ENCODE results near the gene SLC25A6.

SLC25A6 gene

DNA sequence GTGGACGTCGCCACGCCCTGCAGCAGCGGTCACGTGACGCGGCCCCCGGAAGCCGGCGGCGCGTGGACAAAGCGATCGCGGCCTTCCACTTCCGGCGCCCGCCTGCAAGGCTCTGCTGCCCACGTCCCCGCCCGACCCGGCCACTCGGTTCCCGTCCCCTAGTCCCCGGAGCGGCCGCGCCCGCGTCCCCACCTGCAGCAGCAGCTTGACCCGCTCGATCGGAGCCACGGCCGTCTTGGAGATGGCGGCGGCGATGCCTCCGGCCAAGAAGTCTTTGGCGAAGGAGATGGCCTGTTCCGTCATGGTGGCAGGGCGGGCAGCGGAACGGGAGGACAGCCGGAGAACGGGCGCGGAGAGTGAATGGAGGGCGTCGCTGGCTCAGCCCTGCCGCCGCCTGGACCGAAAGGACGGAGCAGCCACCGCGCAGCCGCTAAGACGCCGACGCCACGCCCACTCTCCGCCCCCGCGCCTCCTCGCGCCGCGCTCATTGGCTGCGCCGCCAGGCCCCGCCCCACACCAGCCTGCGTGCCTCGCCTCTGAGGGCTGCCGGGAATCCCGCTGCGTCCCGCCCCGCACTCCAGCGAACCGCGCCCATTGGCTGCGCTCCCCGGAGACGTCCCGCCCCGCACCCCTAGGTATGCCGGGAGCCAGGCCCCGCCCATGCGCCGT is at the start of gene SLC25A6:
SLC25A6 (minus strand) TSS at position 407 of the 669 bp plus-strand sequence; CDS start at position 303, 104 bp downstream.
- peak; percentile 100 for DNase-seq

DNA sequence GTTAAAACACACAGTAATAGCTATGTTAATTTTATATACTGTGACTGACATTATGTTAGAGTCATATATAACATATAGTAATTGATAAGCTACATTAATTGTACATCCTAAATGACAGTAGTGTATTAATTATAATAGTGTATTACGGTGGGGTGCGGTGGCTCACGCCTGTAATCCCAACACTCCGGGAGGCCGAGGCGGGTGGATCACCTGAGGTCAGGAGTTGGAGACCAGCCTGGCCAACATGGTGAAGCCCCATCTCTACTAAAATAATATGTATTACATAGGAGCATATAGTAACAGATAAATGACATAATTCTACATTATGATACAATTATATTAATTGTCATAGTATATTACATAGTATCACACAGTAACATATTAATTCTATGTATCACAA is 48.6 kb upstream of the SLC25A6 start:
- DNase-seq: peak; percentile 54

- DNase-seq: peak; percentile 59
Measured at GRCh38 chrX:1435241-1435895, 43.5 kb upstream of the SLC25A6 start.

- DNase-seq: peak; percentile 59
Measured at GRCh38 chrX:1434871-1435240, 42.9 kb upstream of the SLC25A6 start.

GRCh38 chrX:1433646-1434357 is 41.9 kb upstream of the SLC25A6 start:
- DNase-seq: no peak

DNA sequence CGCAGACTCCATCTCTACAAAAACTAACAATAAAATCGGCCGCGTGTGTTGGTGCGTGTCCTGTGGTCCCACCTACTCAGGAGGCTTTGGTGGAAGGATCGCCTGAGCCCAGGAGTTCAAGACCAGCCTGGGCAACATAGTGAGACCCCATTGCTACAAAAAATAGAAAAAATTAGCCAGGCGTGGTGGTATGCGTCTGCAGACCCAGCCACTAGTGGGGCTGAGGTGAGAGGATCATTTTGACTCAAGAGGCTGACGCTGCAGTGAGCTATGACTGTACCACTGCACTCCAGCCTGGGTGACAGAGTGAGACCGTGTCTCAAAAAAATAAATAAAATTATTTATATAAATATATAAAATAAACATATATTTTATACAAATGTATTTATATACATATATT is 38.5 kb upstream of the SLC25A6 start:
- DNase-seq: peak; percentile 41

DNA sequence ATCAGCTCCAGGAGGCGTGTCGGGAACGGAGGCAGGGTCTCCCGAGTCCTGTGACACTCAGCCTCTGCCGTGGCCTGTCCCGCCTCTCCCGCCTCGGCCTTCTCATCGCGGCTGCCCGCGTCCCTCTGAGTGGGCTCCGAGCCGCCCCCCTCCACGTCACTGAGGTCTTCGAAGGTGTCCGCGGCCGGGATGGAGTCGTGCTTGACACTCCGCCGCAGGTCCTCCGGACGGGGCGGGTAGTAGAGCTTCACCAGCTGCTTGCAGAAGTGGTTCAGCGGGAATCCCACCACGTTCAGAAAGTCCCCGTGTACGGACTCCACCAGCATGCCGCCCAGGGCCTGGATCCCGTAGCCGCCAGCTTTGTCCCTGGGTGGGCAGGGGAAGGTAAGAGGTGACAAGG is 35.8 kb upstream of the SLC25A6 start:
- peak; percentile 54 for DNase-seq

DNA sequence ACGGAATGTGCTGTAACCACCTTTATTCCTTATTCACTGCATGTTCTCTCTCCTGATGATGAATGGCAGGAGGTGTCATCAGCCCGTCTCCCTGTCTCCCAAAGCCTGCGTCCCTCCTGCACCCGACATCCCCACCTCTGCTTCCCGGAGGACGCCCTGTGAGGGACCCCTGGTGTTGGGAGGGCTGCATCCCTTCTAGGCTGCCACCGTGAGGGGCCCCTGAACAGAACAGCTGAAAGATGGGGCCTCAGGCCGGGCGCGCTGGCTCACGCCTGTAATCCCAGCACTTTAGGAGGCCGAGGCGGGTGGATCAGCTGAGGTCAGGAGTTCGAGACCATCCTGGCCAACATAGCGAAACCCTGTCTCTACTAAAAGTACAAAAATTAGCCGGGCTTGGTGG is 34.4 kb upstream of the SLC25A6 start:
- DNase-seq: peak; percentile 49

- DNase-seq: peak; percentile 52
Measured at GRCh38 chrX:1425381-1425780, 33.5 kb upstream of the SLC25A6 start.

DNA sequence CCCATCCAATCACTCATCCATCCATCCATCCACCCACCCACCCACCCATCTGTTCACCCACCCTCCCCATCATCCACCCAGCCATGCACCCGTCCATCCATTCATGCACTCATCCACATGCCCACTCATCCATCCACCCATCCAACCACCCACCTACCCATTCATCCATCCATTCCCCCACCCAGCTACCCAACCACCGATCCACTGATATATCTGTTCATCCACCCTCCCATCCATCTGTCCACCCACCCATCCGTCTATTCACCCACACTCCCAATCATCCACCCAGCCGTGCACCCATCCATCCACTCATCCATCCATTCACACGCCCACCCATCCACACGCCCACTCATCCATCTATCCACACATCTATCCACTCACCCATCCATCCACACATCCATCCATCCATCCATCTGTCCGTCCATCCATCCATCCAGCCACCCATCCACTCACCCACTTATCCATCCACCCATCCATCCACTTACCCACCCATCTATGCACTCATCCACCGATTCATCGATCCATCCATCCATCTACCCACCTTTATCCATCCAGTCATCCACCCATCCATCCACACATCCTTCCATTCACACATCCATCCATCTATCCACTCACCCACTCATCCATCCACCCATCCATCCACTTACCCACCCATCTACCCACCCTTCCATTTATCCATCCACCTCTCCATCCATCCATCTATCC is 32.4 kb upstream of the SLC25A6 start:
- DNase-seq: peak; percentile 21

DNA sequence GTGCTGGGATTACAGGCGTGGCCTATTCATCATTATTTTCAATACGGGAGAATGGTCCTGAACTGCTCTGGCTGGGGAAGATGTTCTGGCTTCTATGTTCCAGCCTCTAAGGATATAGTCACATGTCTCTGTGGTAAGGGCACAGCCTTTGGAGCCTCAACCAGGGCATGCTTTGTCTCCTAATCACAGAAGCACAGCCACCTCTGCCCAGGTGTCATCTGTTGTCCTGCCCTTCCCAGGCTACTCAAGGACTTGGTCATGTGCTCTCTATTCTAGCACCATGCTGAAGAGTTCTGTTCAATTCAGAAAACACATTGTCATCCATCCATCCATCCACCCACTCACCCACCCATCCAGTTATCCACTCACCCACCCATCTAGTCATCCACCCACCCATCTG is 31.3 kb upstream of the SLC25A6 start:
- DNase-seq: peak; percentile 10

- peak; percentile 25 for DNase-seq
Measured at GRCh38 chrX:1422135-1422465, 30.2 kb upstream of the SLC25A6 start.

- peak; percentile 48 for DNase-seq
Measured at GRCh38 chrX:1421433-1422134, 29.7 kb upstream of the SLC25A6 start.

DNA sequence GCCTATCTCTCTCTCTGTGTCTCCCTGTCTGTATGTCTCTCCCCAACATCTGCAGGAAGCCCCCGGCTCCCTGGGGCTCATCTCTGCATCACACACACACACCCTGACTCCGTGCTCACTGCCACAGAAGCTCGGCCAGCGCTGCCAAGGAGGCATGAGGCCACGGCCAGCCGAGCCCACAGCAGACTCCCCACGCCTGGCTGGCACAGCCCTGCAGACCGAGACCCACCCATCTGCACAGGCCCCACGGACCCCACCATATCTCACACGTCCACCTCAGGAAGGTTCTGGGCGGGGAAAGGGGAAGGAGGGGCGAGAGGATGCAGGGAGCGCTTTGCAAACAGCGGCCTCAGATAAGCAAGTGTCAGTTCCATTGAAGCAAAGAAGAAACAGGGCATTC is 28.5 kb upstream of the SLC25A6 start:
- DNase-seq: peak; percentile 54

GRCh38 chrX:1419545-1420355 is 27.8 kb upstream of the SLC25A6 start:
- peak; percentile 58 for DNase-seq

- DNase-seq: peak; percentile 61
Measured at GRCh38 chrX:1418901-1419544, 27.1 kb upstream of the SLC25A6 start.

DNA sequence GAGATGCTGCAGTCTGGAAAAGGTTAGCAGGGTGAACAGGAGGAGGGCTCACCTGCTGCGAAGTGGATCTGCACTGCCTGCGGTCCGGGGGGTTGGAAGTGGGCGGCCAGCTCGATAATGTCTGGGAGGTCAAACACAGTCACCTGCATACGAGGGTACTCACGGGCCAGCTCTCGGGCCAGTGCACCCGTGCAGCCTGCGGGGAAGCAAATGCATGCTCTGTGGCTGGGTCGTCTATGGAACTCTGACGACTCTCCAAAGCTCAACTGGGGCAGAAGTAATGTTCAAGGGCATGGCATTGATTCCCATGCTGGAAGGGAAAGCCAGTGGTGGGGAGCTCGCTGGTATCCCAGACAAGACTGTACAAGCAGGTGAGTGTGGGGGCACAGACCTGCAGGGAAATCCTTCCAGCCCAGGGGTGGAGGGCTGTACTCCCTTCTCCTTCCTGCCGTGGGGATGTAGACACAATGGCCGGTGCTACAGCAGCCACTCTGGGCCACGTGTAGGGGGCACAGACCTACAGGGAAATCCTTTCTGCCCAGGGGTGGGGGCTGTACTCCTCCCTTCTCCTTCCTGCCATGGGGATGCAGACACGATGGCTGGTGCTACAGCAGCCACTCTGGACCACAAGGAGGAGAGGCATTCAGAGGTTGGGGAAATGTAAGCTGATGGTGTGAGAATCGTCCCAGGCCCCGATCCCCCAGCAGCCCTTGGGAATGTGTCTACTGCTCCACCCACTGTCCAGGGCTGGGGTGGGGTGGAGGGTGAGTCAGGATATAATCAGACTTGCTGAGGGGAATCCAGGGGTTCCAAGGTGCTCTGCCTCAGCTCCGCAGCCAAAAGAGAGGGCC is 26.2 kb upstream of the SLC25A6 start:
- DNase-seq: peak; percentile 56

GRCh38 chrX:1416965-1417760 is 25.2 kb upstream of the SLC25A6 start:
- DNase-seq: peak; percentile 50

DNA sequence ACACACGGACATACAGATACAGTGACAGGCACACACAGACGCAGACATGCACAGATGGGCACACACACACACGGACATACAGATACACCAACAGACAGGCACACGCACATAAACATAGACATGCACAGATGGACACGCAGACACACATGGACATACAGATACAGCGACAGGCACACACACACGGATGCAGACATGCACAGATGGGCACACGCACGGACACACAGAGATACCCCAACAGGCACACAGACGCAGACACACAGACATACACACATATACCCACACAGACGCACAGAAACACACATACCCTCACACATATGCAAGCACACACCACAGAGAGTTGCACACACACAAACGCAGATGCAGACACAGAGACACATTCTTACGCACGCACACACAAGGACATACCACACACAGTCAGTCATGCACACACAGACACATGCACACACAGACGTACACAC is 24.4 kb upstream of the SLC25A6 start:
- DNase-seq: no peak

Data from activated effector memory CD4-positive, alpha-beta T cell treated with anti-CD3 and anti-CD28 coated beads, Interleukin-2, amount 50 U/mL, for 16 hours (primary cell).